GM18858 (cell line): ENCODE measurements around the gene NINJ2.
"Not testable (repeated sequence)": the region's sequence is repeated elsewhere in the genome, so short reads cannot be mapped to it uniquely, and the experiment has no call there.

Experiments used
- ATAC-seq: cut with Tn5 transposase; IDR thresholded peaks from one replicate; pipeline ENCODE4 v1.9.1; 2021; ENCODE audit not compliant: unreplicated experiment

NINJ2 gene

GRCh38 chr12:588024-588322, 75.3 kb downstream of the NINJ2 start:
- ATAC-seq: no peak

GRCh38 chr12:587132-588023, 75.9 kb downstream of the NINJ2 start:
- no peak for ATAC-seq

- ATAC-seq: no peak
Measured at GRCh38 chr12:586318-587071, 76.8 kb downstream of the NINJ2 start.

- no peak for ATAC-seq
Measured at GRCh38 chr12:585062-586061, 77.9 kb downstream of the NINJ2 start.

- ATAC-seq: no peak
Measured at GRCh38 chr12:583251-583869, 79.9 kb downstream of the NINJ2 start.

GRCh38 chr12:581746-582145, 81.5 kb downstream of the NINJ2 start:
- no peak for ATAC-seq

- ATAC-seq: no peak
Measured at GRCh38 chr12:581321-581720, 81.9 kb downstream of the NINJ2 start.

- ATAC-seq: no peak
Measured at GRCh38 chr12:580813-581212, 82.4 kb downstream of the NINJ2 start.

- no peak for ATAC-seq
Measured at GRCh38 chr12:579420-580110, 83.7 kb downstream of the NINJ2 start.

GRCh38 chr12:578748-579419, 84.4 kb downstream of the NINJ2 start:
- ATAC-seq: no peak

- ATAC-seq: not testable (repeated sequence)
Measured at GRCh38 chr12:577994-578747, 85.1 kb downstream of the NINJ2 start.

- ATAC-seq: no peak
Measured at GRCh38 chr12:576615-577110, 86.6 kb downstream of the NINJ2 start.

GRCh38 chr12:575948-576614, 87.2 kb downstream of the NINJ2 start:
- ATAC-seq: no peak

GRCh38 chr12:575129-575502, 88.1 kb downstream of the NINJ2 start:
- no peak for ATAC-seq

- ATAC-seq: no peak
Measured at GRCh38 chr12:574475-575128, 88.6 kb downstream of the NINJ2 start.

- no peak for ATAC-seq
Measured at GRCh38 chr12:573232-573631, 90.0 kb downstream of the NINJ2 start.

GRCh38 chr12:572532-572899, 90.7 kb downstream of the NINJ2 start:
- ATAC-seq: no peak
